GM12878 (cell line): Measurements from ENCODE around the gene MAP1LC3B.

Experiments
- EZH2 ChIP-seq: IDR thresholded peaks from 2 replicates; pipeline ENCODE4 v1.6.1; 2012; ENCODE audit warnings: low read depth, mild to moderate bottlenecking, control low read depth, inconsistent platforms, low read length, borderline replicate concordance; ENCODE audit not compliant: control insufficient read depth
- POLR2A ChIP-seq: IDR thresholded peaks from 2 replicates; pipeline ENCODE4 v1.6.1; 2011; ENCODE audit warnings: low read depth, mild to moderate bottlenecking, low read length
- SRF ChIP-seq, 2 experiments: IDR thresholded peaks; 2 replicates each; pipeline ENCODE4 v1.6.1; 2011; ENCODE audit warnings: low read depth in 2 of 2, low read length in 2 of 2, mild to moderate bottlenecking in 1 of 2, moderate library complexity in 1 of 2
- TCF7 ChIP-seq: IDR thresholded peaks from 2 replicates; pipeline ENCODE4 v1.6.1; 2014; ENCODE audit warnings: antibody characterized with exemption, borderline replicate concordance
- TF ChIP-seq, protein P1 (sequence below): fragments of 450-650 bp; formaldehyde crosslinking; IDR thresholded peaks from 2 replicates; pipeline ENCODE4 v1.4.0; 2020; ENCODE audit warnings: mild to moderate bottlenecking, moderate library complexity
- TF ChIP-seq, protein P2 (sequence below), 3 experiments: IDR thresholded peaks in 2 of 3; conservative IDR thresholded peaks in 1 of 3; 2 replicates each; pipeline ENCODE4 v1.5.1; 2011; ENCODE audit warnings: low read depth in 3 of 3, low read length in 3 of 3, mild to moderate bottlenecking in 3 of 3, control low read depth in 2 of 3, moderate library complexity in 2 of 3, inconsistent platforms in 1 of 3, mixed read lengths in 1 of 3; ENCODE audit not compliant: control insufficient read depth in 2 of 3, insufficient read depth in 1 of 3; ENCODE audit errors: extremely low read depth in 1 of 3

DNA sequence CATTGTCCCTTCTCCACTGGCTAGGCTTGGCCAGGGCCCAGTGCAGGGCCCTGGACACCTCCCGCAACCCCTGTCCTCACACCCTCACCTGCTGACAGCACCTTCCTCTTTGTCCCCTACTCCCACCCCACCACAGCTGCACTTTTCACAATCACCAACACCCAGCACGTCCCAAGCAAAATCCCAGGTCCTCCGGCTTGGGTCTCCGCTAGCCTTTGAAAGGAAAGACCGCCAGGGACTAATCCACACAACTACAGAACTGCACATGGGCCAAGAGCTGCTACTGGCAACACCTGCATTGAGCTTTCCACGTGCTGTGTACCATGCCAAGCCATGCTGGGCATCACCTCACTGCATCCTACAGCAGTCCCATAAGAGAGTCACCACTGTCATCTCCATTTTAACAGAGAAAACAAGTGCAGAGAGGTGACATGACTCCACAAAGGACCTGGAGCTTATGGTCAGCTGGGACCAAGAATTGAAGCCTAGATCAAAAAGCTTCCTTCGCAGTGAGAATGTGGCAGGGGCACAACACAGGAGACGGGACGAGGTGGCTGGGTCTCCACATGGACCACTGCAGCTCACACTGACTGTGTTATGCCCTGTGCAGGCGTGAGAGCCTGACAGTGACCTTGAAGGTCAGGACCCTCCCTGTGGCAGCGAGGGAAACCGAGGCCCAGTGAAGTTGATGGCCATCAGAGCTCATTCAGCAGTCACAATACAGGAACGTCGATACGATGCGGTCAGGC lies 31.1 kb upstream of the MAP1LC3B start:
- peak; percentile 6; the same call in 1 of the 2 replicates for TF ChIP-seq POLR2A
- TF ChIP-seq, protein P1, sequence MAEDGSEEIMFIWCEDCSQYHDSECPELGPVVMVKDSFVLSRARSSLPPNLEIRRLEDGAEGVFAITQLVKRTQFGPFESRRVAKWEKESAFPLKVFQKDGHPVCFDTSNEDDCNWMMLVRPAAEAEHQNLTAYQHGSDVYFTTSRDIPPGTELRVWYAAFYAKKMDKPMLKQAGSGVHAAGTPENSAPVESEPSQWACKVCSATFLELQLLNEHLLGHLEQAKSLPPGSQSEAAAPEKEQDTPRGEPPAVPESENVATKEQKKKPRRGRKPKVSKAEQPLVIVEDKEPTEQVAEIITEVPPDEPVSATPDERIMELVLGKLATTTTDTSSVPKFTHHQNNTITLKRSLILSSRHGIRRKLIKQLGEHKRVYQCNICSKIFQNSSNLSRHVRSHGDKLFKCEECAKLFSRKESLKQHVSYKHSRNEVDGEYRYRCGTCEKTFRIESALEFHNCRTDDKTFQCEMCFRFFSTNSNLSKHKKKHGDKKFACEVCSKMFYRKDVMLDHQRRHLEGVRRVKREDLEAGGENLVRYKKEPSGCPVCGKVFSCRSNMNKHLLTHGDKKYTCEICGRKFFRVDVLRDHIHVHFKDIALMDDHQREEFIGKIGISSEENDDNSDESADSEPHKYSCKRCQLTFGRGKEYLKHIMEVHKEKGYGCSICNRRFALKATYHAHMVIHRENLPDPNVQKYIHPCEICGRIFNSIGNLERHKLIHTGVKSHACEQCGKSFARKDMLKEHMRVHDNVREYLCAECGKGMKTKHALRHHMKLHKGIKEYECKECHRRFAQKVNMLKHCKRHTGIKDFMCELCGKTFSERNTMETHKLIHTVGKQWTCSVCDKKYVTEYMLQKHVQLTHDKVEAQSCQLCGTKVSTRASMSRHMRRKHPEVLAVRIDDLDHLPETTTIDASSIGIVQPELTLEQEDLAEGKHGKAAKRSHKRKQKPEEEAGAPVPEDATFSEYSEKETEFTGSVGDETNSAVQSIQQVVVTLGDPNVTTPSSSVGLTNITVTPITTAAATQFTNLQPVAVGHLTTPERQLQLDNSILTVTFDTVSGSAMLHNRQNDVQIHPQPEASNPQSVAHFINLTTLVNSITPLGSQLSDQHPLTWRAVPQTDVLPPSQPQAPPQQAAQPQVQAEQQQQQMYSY (CRISPR knock-in tag): no peak
- no peak for TF ChIP-seq SRF (IDR thresholded peaks at IDR 0.05; ENCODE audit: low read depth in 2 of 2, low read length in 2 of 2)
- TF ChIP-seq EZH2: no peak
- TF ChIP-seq TCF7: no peak
- TF ChIP-seq, protein P2, sequence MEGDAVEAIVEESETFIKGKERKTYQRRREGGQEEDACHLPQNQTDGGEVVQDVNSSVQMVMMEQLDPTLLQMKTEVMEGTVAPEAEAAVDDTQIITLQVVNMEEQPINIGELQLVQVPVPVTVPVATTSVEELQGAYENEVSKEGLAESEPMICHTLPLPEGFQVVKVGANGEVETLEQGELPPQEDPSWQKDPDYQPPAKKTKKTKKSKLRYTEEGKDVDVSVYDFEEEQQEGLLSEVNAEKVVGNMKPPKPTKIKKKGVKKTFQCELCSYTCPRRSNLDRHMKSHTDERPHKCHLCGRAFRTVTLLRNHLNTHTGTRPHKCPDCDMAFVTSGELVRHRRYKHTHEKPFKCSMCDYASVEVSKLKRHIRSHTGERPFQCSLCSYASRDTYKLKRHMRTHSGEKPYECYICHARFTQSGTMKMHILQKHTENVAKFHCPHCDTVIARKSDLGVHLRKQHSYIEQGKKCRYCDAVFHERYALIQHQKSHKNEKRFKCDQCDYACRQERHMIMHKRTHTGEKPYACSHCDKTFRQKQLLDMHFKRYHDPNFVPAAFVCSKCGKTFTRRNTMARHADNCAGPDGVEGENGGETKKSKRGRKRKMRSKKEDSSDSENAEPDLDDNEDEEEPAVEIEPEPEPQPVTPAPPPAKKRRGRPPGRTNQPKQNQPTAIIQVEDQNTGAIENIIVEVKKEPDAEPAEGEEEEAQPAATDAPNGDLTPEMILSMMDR (IDR thresholded peaks at IDR 0.05 in 2 of 3, conservative IDR thresholded peaks at IDR 0.05 in 1 of 3; ENCODE audit: control insufficient read depth in 2 of 3, extremely low read depth in 1 of 3, insufficient read depth in 1 of 3, low read depth in 3 of 3, low read length in 3 of 3): no peak
